ENCODE results near the gene TMEM39B.
A peak's percentile ranks its signal among the peaks of the same experiment; 100 is the strongest.

The TMEM39B gene

DNA sequence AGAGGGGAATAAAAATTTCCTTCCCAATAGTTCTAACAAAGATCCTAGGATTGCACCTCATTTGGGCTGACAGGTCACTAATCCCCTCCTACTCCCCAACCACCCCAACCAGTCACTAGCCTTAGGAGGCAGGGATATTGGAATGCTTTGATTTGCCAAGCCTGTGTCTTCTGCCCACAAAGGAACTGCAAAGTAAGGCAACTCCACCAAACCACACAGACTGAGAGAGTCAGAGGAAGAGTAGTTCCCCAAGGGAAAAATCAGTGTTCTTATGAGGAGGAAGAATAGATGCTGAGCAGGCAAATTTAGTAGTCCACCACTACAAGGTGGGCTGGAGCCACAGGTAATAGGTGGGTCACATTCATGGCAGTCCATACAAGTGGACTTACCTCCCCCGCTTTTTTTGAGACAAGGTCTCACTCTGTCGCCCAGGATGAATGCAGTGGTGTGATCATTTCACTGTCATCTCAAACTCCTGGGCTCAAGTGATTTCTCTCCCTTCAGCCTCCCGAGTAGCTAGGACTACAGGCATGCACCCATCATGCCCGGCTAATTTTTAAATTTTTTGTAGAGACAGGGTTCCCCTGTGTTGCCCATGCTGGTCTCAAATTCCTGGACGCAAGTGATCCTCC, 3.7 kb upstream of the TMEM39B start:
- Histone ChIP-seq H2BK5ac (ENCODE audit: low read length) (no peak overlapping the region), H4K5ac (ENCODE audit: low read length) (no peak overlapping the region), H3K56ac (ENCODE audit: low read length) (no peak overlapping the region), H3K79me2 (ENCODE audit: control insufficient read depth, insufficient read depth, low read length) (peaks cover 8% of the 10 kb centered on the region), H3K4me3 (ENCODE audit: low read length) (no peak overlapping the region), H3K27ac (ENCODE audit: low read depth, low read length) (no peak overlapping the region), H2AK5ac (ENCODE audit: low read length) (no peak overlapping the region), H3K4ac (ENCODE audit: low read depth, low read length) (no peak overlapping the region), H3K4me1 (ENCODE audit: control insufficient read depth, low read depth, low read length) (peaks cover 8% of the 10 kb centered on the region), H3K79me1 (ENCODE audit: low read length) (no peaks in the 10 kb centered on the region), H3K23ac (ENCODE audit: low read length) (peak overlapping the region; percentile 35), H2BK120ac (ENCODE audit: low read depth, low read length) (no peak overlapping the region), H3K27me3 (ENCODE audit: insufficient read depth, low read length, poor library complexity) (no peaks in the 10 kb centered on the region), H3K36me3 (ENCODE audit: control insufficient read depth, insufficient read depth, low read length) (no peaks in the 10 kb centered on the region), H2BK15ac (replicated peaks; ENCODE audit: low read depth) (no peak overlapping the region), H3K9ac (ENCODE audit: low read length) (no peak overlapping the region), H3K4me2 (ENCODE audit: low read length) (no peak overlapping the region), H4K8ac (ENCODE audit: low read depth, low read length) (no peak overlapping the region), H3K18ac (ENCODE audit: low read length) (no peak overlapping the region)
- no CpG with 5 or more reads among the region's 5 CpGs for WGBS (ENCODE audit: extremely low coverage, insufficient coverage, low lambda C conversion rate)
- peak; percentile 50 for DNase-seq

DNA sequence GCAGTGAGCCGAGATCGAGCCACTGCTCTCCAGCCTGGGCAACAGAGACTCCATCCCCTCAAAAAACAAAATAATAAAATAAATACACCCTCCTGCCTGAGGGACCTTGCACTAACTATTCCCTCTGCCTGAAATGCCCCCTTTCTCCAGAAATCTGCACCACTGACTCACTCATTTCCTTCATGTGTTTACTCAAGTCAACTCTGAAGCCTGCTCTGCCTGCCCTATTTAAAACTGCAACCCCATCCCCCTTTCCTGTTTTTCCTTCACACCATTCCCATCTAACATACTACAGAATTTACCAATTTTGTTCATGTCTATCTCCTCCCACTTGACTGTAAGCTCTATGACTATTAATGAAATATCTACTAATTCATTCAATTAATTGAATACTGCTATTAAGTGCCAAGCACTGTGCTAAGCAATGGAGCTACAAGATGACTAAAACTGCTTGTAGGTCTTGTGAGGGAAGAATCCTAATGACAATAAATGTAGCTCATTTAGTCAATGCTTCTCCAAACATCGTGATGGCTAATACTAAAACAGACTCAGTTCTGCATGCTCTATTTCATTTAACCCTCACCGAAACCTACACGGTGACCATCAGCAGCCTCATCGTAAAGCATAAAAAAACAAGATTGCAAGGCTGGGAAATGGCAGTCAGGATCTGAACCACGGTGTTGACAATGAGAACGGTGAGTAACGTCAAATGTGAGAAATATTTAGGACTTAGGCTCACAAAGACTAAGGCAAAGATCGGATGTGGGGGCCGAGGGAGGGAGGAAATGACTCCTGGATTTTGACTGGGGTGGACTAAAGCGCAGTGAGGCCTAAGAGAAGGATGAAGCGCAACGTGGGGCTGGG, 749 bp upstream of the TMEM39B start:
- Histone ChIP-seq H3K18ac (ENCODE audit: low read length) (peak overlapping the region; percentile 31), H3K9ac (ENCODE audit: low read length) (peak overlapping the region; percentile 79)
- no CpG with 5 or more reads among the region's 14 CpGs for WGBS (ENCODE audit: extremely low coverage, insufficient coverage, low lambda C conversion rate)

GRCh38 chr1:32073299-32074229, 825 bp downstream of the TMEM39B start:
- H2AK5ac ChIP-seq (ENCODE audit: low read length) = peak overlapping the region; percentile 23
- no peak overlapping the region for H4K5ac ChIP-seq (ENCODE audit: low read length)
- no peak overlapping the region for H2BK5ac ChIP-seq (ENCODE audit: low read length)
- H3K18ac ChIP-seq (ENCODE audit: low read length) = peak overlapping the region; percentile 35
- no peak overlapping the region for H2BK15ac ChIP-seq (replicated peaks; ENCODE audit: low read depth)
- H3K4me3 ChIP-seq (ENCODE audit: low read length) = peak overlapping the region; percentile 66
- no CpG with 5 or more reads among the region's 28 CpGs for WGBS (ENCODE audit: extremely low coverage, insufficient coverage, low lambda C conversion rate)
- H4K8ac ChIP-seq (ENCODE audit: low read depth, low read length) = no peak overlapping the region
- no peak overlapping the region for H2BK120ac ChIP-seq (ENCODE audit: low read depth, low read length)
- H3K23ac ChIP-seq (ENCODE audit: low read length) = no peak overlapping the region
- H3K56ac ChIP-seq (ENCODE audit: low read length) = peak overlapping the region; percentile 80
- no peak overlapping the region for H3K4ac ChIP-seq (ENCODE audit: low read depth, low read length)
- peaks cover 8% of the 10 kb centered on the region for H3K4me1 ChIP-seq (ENCODE audit: control insufficient read depth, low read depth, low read length)
- DNase-seq = peak; percentile 97
- peak overlapping the region; percentile 82 for H3K4me2 ChIP-seq (ENCODE audit: low read length)
- peak overlapping the region; percentile 65 for H3K9ac ChIP-seq (ENCODE audit: low read length)
- peaks cover 5% of the 10 kb centered on the region for H3K36me3 ChIP-seq (ENCODE audit: control insufficient read depth, insufficient read depth, low read length)
- H3K27ac ChIP-seq (ENCODE audit: low read depth, low read length) = no peak overlapping the region
- peaks cover 10% of the 10 kb centered on the region for H3K79me2 ChIP-seq (ENCODE audit: control insufficient read depth, insufficient read depth, low read length)
- no peaks in the 10 kb centered on the region for H3K27me3 ChIP-seq (ENCODE audit: insufficient read depth, low read length, poor library complexity)
- H3K79me1 ChIP-seq (ENCODE audit: low read length) = peaks cover 2% of the 10 kb centered on the region

More for the DNA sequence above, 749 bp upstream of the TMEM39B start:
- Histone ChIP-seq H4K8ac (ENCODE audit: low read depth, low read length) (no peak overlapping the region), H2AK5ac (ENCODE audit: low read length) (no peak overlapping the region), H3K79me1 (ENCODE audit: low read length) (peaks cover 2% of the 10 kb centered on the region), H3K4me3 (ENCODE audit: low read length) (peak overlapping the region; percentile 28), H3K27ac (ENCODE audit: low read depth, low read length) (peak overlapping the region; percentile 66), H2BK15ac (replicated peaks; ENCODE audit: low read depth) (no peak overlapping the region), H3K4me1 (ENCODE audit: control insufficient read depth, low read depth, low read length) (peaks cover 8% of the 10 kb centered on the region), H3K27me3 (ENCODE audit: insufficient read depth, low read length, poor library complexity) (no peaks in the 10 kb centered on the region), H4K5ac (ENCODE audit: low read length) (no peak overlapping the region), H3K36me3 (ENCODE audit: control insufficient read depth, insufficient read depth, low read length) (peaks cover 3% of the 10 kb centered on the region), H3K4ac (ENCODE audit: low read depth, low read length) (peak overlapping the region; percentile 61), H3K4me2 (ENCODE audit: low read length) (peak overlapping the region; percentile 28), H2BK120ac (ENCODE audit: low read depth, low read length) (no peak overlapping the region), H3K56ac (ENCODE audit: low read length) (peak overlapping the region; percentile 90), H3K79me2 (ENCODE audit: control insufficient read depth, insufficient read depth, low read length) (peaks cover 10% of the 10 kb centered on the region), H2BK5ac (ENCODE audit: low read length) (peak overlapping the region; percentile 3), H3K23ac (ENCODE audit: low read length) (no peak overlapping the region)
- peak; percentile 53 for DNase-seq

DNA sequence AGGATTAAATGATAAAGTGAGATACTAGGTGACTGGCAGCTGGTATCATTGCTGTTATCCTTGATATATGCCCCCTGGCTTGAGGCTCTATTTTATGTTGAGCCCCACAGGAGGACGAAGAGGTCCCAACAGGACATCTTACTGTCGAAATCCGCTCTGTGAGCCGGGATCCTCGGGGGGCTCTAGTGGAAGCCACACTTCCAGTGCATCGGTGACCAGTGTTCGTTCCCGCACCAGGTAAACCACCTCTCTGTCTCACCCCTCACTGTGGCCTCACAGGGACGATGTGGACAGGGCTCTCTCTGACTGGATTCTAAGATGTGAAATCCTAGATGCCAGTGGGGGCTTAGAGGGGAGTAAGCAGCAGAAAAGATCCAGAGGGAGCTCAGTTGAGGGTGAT, 2.1 kb downstream of the TMEM39B start:
- Histone ChIP-seq H4K5ac (ENCODE audit: low read length) (no peak overlapping the region), H3K79me2 (ENCODE audit: control insufficient read depth, insufficient read depth, low read length) (peaks cover 10% of the 10 kb centered on the region), H3K4me1 (ENCODE audit: control insufficient read depth, low read depth, low read length) (peaks cover 5% of the 10 kb centered on the region), H2BK15ac (replicated peaks; ENCODE audit: low read depth) (no peak overlapping the region), H3K4me3 (ENCODE audit: low read length) (no peak overlapping the region), H3K36me3 (ENCODE audit: control insufficient read depth, insufficient read depth, low read length) (peaks cover 5% of the 10 kb centered on the region), H3K27me3 (ENCODE audit: insufficient read depth, low read length, poor library complexity) (no peaks in the 10 kb centered on the region), H3K4ac (ENCODE audit: low read depth, low read length) (no peak overlapping the region), H3K4me2 (ENCODE audit: low read length) (no peak overlapping the region), H2BK5ac (ENCODE audit: low read length) (no peak overlapping the region), H2BK120ac (ENCODE audit: low read depth, low read length) (no peak overlapping the region), H4K8ac (ENCODE audit: low read depth, low read length) (no peak overlapping the region), H3K18ac (ENCODE audit: low read length) (no peak overlapping the region), H3K79me1 (ENCODE audit: low read length) (peaks cover 2% of the 10 kb centered on the region), H3K56ac (ENCODE audit: low read length) (no peak overlapping the region), H3K23ac (ENCODE audit: low read length) (no peak overlapping the region), H3K27ac (ENCODE audit: low read depth, low read length) (no peak overlapping the region), H2AK5ac (ENCODE audit: low read length) (no peak overlapping the region), H3K9ac (ENCODE audit: low read length) (no peak overlapping the region)
- no peak for DNase-seq
- no CpG with 5 or more reads among the region's 9 CpGs for WGBS (ENCODE audit: extremely low coverage, insufficient coverage, low lambda C conversion rate)

DNA sequence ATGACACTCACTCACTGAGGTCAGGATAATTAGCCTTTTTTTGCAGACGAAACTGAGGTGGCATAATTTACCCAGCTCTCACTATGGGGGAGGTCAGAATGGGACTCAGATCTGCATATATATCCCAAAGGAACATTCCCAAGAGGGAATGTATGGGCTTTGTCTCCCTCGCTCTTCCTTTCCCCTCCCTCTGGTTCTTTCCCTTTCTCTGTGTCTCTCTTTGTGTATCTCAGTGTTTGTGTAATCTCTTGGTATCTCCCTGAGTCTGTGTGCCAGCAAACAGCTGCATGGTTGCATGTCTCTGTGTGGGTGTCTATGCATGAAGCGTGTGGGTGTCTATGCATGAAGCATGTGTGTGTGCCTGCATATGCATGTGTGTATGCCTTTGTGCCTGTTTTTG, 4.7 kb downstream of the TMEM39B start:
- H3K4me2 ChIP-seq (ENCODE audit: low read length) = no peak overlapping the region
- H3K4ac ChIP-seq (ENCODE audit: low read depth, low read length) = no peak overlapping the region
- H2BK15ac ChIP-seq (replicated peaks; ENCODE audit: low read depth) = no peak overlapping the region
- H3K79me1 ChIP-seq (ENCODE audit: low read length) = peaks cover 2% of the 10 kb centered on the region
- peaks cover 10% of the 10 kb centered on the region for H3K79me2 ChIP-seq (ENCODE audit: control insufficient read depth, insufficient read depth, low read length)
- H2BK5ac ChIP-seq (ENCODE audit: low read length) = no peak overlapping the region
- no peak overlapping the region for H3K9ac ChIP-seq (ENCODE audit: low read length)
- H3K56ac ChIP-seq (ENCODE audit: low read length) = no peak overlapping the region
- H4K5ac ChIP-seq (ENCODE audit: low read length) = no peak overlapping the region
- no peak overlapping the region for H3K4me3 ChIP-seq (ENCODE audit: low read length)
- H3K23ac ChIP-seq (ENCODE audit: low read length) = no peak overlapping the region
- no peak overlapping the region for H4K8ac ChIP-seq (ENCODE audit: low read depth, low read length)
- H2BK120ac ChIP-seq (ENCODE audit: low read depth, low read length) = no peak overlapping the region
- DNase-seq = no peak
- no CpG with 5 or more reads among the region's 3 CpGs for WGBS (ENCODE audit: extremely low coverage, insufficient coverage, low lambda C conversion rate)
- peaks cover 5% of the 10 kb centered on the region for H3K36me3 ChIP-seq (ENCODE audit: control insufficient read depth, insufficient read depth, low read length)
- no peaks in the 10 kb centered on the region for H3K27me3 ChIP-seq (ENCODE audit: insufficient read depth, low read length, poor library complexity)
- H2AK5ac ChIP-seq (ENCODE audit: low read length) = no peak overlapping the region
- peaks cover 5% of the 10 kb centered on the region for H3K4me1 ChIP-seq (ENCODE audit: control insufficient read depth, low read depth, low read length)
- no peak overlapping the region for H3K27ac ChIP-seq (ENCODE audit: low read depth, low read length)
- no peak overlapping the region for H3K18ac ChIP-seq (ENCODE audit: low read length)

Measured in mesendoderm (in vitro differentiated cells).